Stimulated activated CD8-positive, alpha-beta memory T cell treated with anti-CD3 and anti-CD28 coated beads, Interleukin-7, amount 100 ng/mL, for 48 hours (primary cell): ENCODE data around the gene ROR2.

ENCODE experiments used
- DNase-seq, 2 donors: peaks; one replicate each; pipeline ENCODE4 v3.0.0-alpha.2; 2020; ENCODE audit warnings: low read depth in 1 of 2; ENCODE audit errors: extremely low read depth in 1 of 2

ROR2 gene

GRCh38 chr9:91603932-91604331 is 346.1 kb downstream of the ROR2 start:
- DNase-seq, result no peak

- DNase-seq, result no peak
These were observed 350.5 kb downstream of the ROR2 start for GRCh38 chr9:91599564-91599963.

GRCh38 chr9:91591627-91592026 is 358.4 kb downstream of the ROR2 start:
- no peak for DNase-seq

GRCh38 chr9:91589101-91589553 is 360.9 kb downstream of the ROR2 start:
- no peak for DNase-seq

- DNase-seq, result no peak
These were observed 363.7 kb downstream of the ROR2 start for GRCh38 chr9:91586282-91586681.

GRCh38 chr9:91583966-91584365 is 366.1 kb downstream of the ROR2 start:
- no peak for DNase-seq

- no peak for DNase-seq
These were observed 366.7 kb downstream of the ROR2 start for GRCh38 chr9:91583161-91583875.

- DNase-seq, result no peak
These were observed 367.8 kb downstream of the ROR2 start for GRCh38 chr9:91582181-91582580.

GRCh38 chr9:91580136-91580535 is 369.9 kb downstream of the ROR2 start:
- no peak for DNase-seq

GRCh38 chr9:91578911-91579310 is 371.1 kb downstream of the ROR2 start:
- DNase-seq, result no peak

GRCh38 chr9:91577633-91578061 is 372.4 kb downstream of the ROR2 start:
- DNase-seq, result no peak

- DNase-seq, result no peak
These were observed 377.2 kb downstream of the ROR2 start for GRCh38 chr9:91572811-91573210.

- no peak for DNase-seq
These were observed 378.0 kb downstream of the ROR2 start for GRCh38 chr9:91572044-91572443.

- DNase-seq, result no peak
These were observed 379.0 kb downstream of the ROR2 start for GRCh38 chr9:91571036-91571435.

- DNase-seq, result no peak
These were observed 382.3 kb downstream of the ROR2 start for GRCh38 chr9:91567642-91568274.

- no peak for DNase-seq
These were observed 385.9 kb downstream of the ROR2 start for GRCh38 chr9:91564081-91564670.

- DNase-seq, result no peak
These were observed 387.6 kb downstream of the ROR2 start for GRCh38 chr9:91562416-91562815.

- DNase-seq, result no peak
These were observed 389.7 kb downstream of the ROR2 start for GRCh38 chr9:91560301-91560700.

- DNase-seq, result no peak
These were observed 391.1 kb downstream of the ROR2 start for GRCh38 chr9:91558879-91559278.

- no peak for DNase-seq
These were observed 391.6 kb downstream of the ROR2 start for GRCh38 chr9:91558395-91558794.

- DNase-seq, result no peak
These were observed 392.7 kb downstream of the ROR2 start for GRCh38 chr9:91557327-91557726.

GRCh38 chr9:91555132-91555531 is 394.9 kb downstream of the ROR2 start:
- DNase-seq, result no peak
